ENCODE data around the gene ADI1. TPM values are rescaled to one million over a fixed set of nuclear protein-coding genes. Genes with fewer than 3 reads are reported as not detected.

The ADI1 gene
- total RNA-seq, 2 experiments from 2014 or later = 19.2 to 22.1 TPM

DNA sequence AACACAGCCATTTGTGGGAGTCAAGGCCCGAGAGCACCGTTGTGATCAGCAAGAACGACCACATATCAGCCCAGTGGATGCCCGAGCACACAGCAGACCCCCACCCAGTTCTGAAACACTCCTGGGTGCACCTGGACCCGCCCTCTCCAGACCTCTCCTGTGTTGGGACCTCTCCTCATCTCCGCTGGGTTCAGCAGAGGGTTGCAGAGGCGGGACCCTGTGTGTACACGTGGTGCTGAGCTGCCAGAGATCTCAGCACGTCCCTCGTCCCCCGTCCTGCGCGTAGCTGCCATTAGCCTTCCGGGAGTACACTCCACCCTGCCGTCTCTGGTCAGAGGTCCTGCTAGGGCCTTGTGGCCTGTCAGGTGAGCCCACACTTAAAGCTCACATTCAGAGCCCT is 51.7 kb downstream of the ADI1 start:
- no TSS peak for BruUV-seq (replicated peaks)

DNA sequence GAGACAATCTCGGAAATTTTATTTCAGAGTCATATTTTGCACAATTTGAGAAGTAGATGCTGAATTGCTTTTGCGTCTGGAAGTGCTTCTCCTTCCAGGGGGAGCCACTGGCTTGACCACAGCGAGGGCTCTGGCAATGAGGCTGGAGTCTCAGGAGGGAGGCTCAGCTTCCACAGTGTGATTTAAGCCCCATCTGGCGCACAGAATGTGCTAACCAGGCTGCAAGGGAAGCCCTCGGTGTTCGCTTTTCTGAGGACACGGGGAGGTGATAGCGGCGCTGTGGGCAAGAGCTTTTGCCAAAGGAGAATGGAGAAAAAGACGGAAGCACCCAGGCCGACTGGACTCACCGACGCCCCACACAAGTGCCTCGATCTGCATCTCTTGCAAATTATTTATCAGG is 52.4 kb downstream of the ADI1 start:
- no peak for DNase-seq (ENCODE audit: low spot score)
- Histone ChIP-seq H3K4me3 (ENCODE audit: low read depth, low read length, poor library complexity, severe bottlenecking) (no peak overlapping the region), H3K4me1 (ENCODE audit: insufficient read depth, low read length, poor library complexity, severe bottlenecking) (peaks cover 13% of the 10 kb centered on the region), H3K36me3 (ENCODE audit: insufficient read depth, low read length) (peaks cover 9% of the 10 kb centered on the region; the same call in 1 of the 2 replicates), H3K9me2 (ENCODE audit: insufficient read depth, low read length) (no peaks in the 10 kb centered on the region), H4K20me1 (ENCODE audit: insufficient read depth, low read length) (no peaks in the 10 kb centered on the region), H2AFZ (ENCODE audit: low read length) (no peak overlapping the region), H3K4me2 (ENCODE audit: low read length) (no peak overlapping the region), H3K9me3 (ENCODE audit: low read length) (no peaks in the 10 kb centered on the region), H3K79me2 (ENCODE audit: insufficient read depth, low read depth, low read length) (no peaks in the 10 kb centered on the region), H3K27ac (ENCODE audit: low read depth, low read length, poor library complexity, severe bottlenecking) (no peak overlapping the region)
- ChIA-PET POLR2A (no interaction called here), CTCF (ENCODE audit: unreplicated experiment) (interaction anchor here (0.6 kb wide), 1 partner anchor 24 kb away, joined by 4 read pairs; no protein-coding TSS in a partner anchor)
- intact Hi-C loops (cut with micrococcal nuclease; ENCODE audit: unreplicated experiment) = loop anchor here (10.0 kb wide), 2 partner anchors 272 to 622 kb away; no protein-coding TSS in a partner anchor
- no TSS peak for BruUV-seq (replicated peaks)
- no peak for TF ChIP-seq EZH2phosphoT487 (IDR thresholded peaks at IDR 0.05; ENCODE audit: borderline replicate concordance, low read depth, low read length)
- TF ChIP-seq, protein P1, sequence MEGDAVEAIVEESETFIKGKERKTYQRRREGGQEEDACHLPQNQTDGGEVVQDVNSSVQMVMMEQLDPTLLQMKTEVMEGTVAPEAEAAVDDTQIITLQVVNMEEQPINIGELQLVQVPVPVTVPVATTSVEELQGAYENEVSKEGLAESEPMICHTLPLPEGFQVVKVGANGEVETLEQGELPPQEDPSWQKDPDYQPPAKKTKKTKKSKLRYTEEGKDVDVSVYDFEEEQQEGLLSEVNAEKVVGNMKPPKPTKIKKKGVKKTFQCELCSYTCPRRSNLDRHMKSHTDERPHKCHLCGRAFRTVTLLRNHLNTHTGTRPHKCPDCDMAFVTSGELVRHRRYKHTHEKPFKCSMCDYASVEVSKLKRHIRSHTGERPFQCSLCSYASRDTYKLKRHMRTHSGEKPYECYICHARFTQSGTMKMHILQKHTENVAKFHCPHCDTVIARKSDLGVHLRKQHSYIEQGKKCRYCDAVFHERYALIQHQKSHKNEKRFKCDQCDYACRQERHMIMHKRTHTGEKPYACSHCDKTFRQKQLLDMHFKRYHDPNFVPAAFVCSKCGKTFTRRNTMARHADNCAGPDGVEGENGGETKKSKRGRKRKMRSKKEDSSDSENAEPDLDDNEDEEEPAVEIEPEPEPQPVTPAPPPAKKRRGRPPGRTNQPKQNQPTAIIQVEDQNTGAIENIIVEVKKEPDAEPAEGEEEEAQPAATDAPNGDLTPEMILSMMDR (conservative IDR thresholded peaks at IDR 0.05; ENCODE audit: low read length) = no peak

More for the DNA sequence above, 51.7 kb downstream of the ADI1 start:
- no peaks in the 10 kb centered on the region for H4K20me1 ChIP-seq (ENCODE audit: insufficient read depth, low read length)
- H3K4me1 ChIP-seq (ENCODE audit: insufficient read depth, low read length, poor library complexity, severe bottlenecking) = peaks cover 6% of the 10 kb centered on the region
- H3K79me2 ChIP-seq (ENCODE audit: insufficient read depth, low read depth, low read length) = no peaks in the 10 kb centered on the region
- no peak for TF ChIP-seq EZH2phosphoT487 (IDR thresholded peaks at IDR 0.05; ENCODE audit: borderline replicate concordance, low read depth, low read length)
- TF ChIP-seq, protein P1 (conservative IDR thresholded peaks at IDR 0.05; ENCODE audit: low read length) = no peak
- intact Hi-C loops (cut with micrococcal nuclease; ENCODE audit: unreplicated experiment) = loop anchor here (10.0 kb wide), 2 partner anchors 273 to 623 kb away; no protein-coding TSS in a partner anchor
- no peak overlapping the region for H2AFZ ChIP-seq (ENCODE audit: low read length)
- no peak overlapping the region for H3K4me2 ChIP-seq (ENCODE audit: low read length)
- no peak for DNase-seq (ENCODE audit: low spot score)
- no peaks in the 10 kb centered on the region for H3K9me3 ChIP-seq (ENCODE audit: low read length)
- POLR2A ChIA-PET = interaction anchor here (0.6 kb wide), 1 partner anchor 11 kb away, joined by 3 read pairs; no protein-coding TSS in a partner anchor
- H3K9me2 ChIP-seq (ENCODE audit: insufficient read depth, low read length) = no peaks in the 10 kb centered on the region
- CTCF ChIA-PET (ENCODE audit: unreplicated experiment) = no interaction called here
- no peak overlapping the region for H3K27ac ChIP-seq (ENCODE audit: low read depth, low read length, poor library complexity, severe bottlenecking)
- H3K36me3 ChIP-seq (ENCODE audit: insufficient read depth, low read length) = peaks cover 12% of the 10 kb centered on the region; the same call in 1 of the 2 replicates
- H3K4me3 ChIP-seq (ENCODE audit: low read depth, low read length, poor library complexity, severe bottlenecking) = no peak overlapping the region

DNA sequence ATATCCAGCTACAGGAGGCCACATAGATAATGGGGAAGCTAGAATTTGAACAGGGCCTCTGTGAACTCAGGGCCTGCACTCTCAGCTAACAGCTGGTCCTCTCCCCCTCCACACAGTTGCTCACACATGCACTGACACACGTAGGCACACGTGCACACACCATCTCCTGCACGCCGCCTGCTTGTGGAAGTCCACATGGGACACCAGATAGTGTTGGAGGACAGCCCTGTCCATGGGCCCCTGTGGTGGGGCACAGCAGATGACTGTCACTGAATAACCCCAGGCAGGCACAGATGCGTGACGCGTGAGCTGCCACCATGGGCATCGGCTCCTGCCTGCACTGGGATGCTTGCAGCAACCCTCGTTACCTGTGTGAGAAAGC is 52.9 kb downstream of the ADI1 start:
- peaks cover 9% of the 10 kb centered on the region; the same call in 1 of the 2 replicates for H3K36me3 ChIP-seq (ENCODE audit: insufficient read depth, low read length)
- no peak overlapping the region for H3K4me3 ChIP-seq (ENCODE audit: low read depth, low read length, poor library complexity, severe bottlenecking)
- H3K27ac ChIP-seq (ENCODE audit: low read depth, low read length, poor library complexity, severe bottlenecking) = no peak overlapping the region
- H3K9me3 ChIP-seq (ENCODE audit: low read length) = no peaks in the 10 kb centered on the region
- H3K4me2 ChIP-seq (ENCODE audit: low read length) = no peak overlapping the region
- no peaks in the 10 kb centered on the region for H3K79me2 ChIP-seq (ENCODE audit: insufficient read depth, low read depth, low read length)
- H2AFZ ChIP-seq (ENCODE audit: low read length) = no peak overlapping the region
- no peak for DNase-seq (ENCODE audit: low spot score)
- intact Hi-C loops (cut with micrococcal nuclease; ENCODE audit: unreplicated experiment) = loop anchor here (10.0 kb wide), 2 partner anchors 272 to 622 kb away; no protein-coding TSS in a partner anchor
- no peaks in the 10 kb centered on the region for H4K20me1 ChIP-seq (ENCODE audit: insufficient read depth, low read length)
- no TSS peak for BruUV-seq (replicated peaks)
- no peaks in the 10 kb centered on the region for H3K9me2 ChIP-seq (ENCODE audit: insufficient read depth, low read length)
- POLR2A ChIA-PET = no interaction called here
- CTCF ChIA-PET (ENCODE audit: unreplicated experiment) = interaction anchor here (0.6 kb wide), 1 partner anchor 24 kb away, joined by 4 read pairs; no protein-coding TSS in a partner anchor
- peaks cover 18% of the 10 kb centered on the region for H3K4me1 ChIP-seq (ENCODE audit: insufficient read depth, low read length, poor library complexity, severe bottlenecking)
- TF ChIP-seq, protein P1 (conservative IDR thresholded peaks at IDR 0.05; ENCODE audit: low read length) = no peak
- no peak for TF ChIP-seq EZH2phosphoT487 (IDR thresholded peaks at IDR 0.05; ENCODE audit: borderline replicate concordance, low read depth, low read length)
